G401.6 (cell line): Measurements from ENCODE around the gene SCGN.
A peak's percentile ranks its signal among the peaks of the same experiment; 100 is the strongest.

Experiments used
- FAIRE-seq: peaks from 2 replicates; lab custom pipeline; 2012; peaks lifted over from hg19 to GRCh38; lab: Jason Lieb, UNC

The SCGN gene

DNA sequence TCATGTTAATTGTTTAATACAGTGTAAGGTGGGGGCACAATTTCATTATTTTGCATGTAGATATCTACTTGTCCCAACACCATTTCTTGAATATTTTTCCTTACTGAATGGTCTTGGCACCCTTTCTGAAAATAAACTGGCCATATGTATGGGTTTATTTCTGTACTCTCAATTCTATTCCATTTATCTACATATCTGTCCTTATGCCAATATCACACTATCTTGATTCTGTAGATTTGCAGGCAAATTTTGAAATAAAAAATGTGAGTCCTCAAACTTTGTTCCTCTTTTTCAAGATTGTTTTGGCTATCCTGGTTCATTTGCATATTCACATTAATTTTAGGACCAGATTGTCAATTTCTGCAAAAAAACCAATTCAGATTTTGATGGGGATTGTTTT is 34.8 kb downstream of the SCGN start:
- FAIRE-seq, result no peak

DNA sequence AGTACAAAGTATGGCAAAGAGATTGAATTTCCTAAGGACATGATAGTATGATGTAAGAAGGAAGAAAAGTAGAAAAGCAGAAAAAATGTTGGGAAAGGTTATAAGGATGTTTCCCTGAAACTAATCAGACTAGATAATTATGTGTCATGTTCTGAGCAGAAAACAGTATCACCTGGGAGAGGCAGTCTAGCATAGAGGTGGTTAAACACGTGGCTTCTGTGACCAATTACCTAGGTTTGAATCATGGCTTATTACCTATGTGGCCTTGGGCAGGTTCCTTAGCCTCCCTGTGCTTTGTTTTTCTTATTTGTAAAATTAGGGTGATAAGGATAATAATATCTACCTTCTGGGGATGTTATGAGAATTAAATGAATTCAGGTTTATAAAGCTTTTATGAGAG is 38.0 kb downstream of the SCGN start:
- no peak for FAIRE-seq

DNA sequence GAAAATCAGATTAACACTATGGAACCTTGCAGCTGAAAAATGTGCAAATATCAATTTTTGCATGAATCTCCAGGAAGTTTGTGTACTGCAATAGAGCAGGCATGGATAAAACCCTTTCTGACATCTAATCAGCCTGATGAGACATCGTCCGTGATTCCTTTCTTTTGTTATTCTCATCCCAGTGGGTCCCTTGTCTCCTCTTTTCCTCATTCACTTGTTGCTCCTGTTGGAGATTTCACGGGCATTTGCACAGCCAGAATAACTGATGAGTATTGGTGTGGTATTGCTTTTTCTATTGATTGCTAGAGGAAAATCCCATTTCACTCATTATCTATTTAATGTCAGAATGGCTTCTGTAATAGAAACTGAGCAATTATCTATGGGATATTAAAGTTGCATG is 39.9 kb downstream of the SCGN start:
- FAIRE-seq, result no peak

DNA sequence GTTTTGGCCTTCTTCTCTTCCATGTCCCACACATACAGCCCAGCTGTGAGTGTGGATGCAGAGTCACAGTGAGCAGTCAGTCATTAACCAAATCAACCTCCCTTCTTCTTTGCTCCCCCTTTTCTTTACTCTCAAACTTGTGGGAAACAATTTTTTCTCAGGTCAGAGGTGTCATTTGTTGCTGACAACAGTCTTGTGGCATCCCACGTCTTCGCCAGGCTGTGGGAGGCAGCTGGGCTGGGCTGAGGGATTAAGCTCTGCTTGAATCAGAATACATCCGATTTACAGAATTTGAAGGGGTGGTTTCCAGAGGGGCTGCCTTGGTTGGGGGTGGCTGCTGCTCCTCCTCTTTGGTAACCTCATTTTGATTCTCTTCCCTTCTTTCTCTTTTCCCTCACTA is 40.5 kb downstream of the SCGN start:
- no peak for FAIRE-seq

DNA sequence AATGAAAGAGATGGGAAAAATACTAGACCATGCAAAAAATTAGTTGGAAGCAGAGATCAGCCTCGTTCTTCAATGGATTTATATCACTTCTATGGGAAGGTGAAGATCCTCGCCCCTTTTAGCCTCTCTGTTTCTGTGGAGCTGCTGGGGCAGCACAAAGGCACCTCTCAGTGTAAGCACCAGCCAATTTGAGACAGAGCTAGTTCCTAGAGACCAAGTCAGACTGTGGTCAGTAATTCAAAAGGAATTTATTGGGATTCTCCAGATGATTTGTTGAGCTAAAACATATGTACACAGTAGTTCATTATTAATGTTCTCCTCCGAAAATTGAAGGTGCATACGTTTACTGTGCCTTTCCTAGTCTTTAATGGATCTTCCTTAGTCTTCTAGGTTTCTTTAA is 42.4 kb downstream of the SCGN start:
- FAIRE-seq, result no peak

DNA sequence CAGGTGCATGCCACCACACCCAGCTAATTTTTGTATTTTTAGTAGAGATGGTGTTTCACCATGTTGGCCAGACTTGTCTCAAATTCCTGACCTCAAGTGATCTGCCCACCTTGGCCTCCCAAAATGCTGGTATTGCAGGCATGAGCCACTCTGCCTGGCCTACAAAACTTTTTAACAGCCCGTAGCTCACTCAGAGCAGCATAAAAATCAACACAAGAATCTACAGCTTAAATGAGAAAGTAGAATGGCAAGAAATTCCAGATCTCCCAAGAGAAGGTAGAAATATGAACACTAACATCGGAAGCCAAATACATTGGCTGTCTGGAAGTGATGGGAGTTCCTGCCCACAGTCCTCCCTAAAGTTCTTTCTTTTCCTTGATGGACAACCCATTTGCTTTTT is 43.7 kb downstream of the SCGN start:
- FAIRE-seq, result no peak

DNA sequence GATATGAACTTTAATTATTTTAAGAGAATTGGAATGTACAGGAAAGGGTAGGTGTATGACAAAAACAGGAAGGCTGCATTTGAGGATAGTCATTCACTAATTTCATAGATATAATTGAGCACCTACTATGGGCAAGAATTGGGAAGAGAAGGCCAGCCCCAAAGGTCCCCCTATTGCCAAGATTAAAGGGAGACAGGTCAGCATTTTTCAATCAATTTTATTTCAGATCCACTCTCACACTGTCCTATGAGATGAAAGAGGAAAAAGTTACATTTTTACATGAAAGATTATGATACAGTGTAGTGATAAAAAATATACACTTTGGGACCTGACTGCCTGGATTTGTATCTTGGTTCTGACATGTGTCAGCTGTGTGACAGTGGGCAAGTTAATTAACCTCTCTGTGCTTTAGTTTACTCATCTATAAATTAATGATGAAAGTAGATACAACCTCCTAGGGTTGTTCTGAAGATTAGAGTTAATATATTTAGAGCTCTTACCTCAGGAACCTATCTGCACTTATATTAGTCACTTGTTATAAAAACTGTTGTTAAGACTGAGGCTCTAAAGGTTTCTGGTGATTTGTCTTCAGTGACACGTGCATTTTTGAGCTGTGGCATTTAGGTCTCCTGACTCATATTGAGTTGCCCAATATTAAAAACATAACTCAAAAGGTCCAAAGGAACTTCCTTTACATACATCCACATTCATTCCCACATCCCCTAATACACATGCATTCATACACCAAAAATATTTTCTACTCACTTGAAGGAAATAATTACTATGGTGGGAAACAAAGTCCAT is 45.7 kb downstream of the SCGN start:
- FAIRE-seq, result no peak

DNA sequence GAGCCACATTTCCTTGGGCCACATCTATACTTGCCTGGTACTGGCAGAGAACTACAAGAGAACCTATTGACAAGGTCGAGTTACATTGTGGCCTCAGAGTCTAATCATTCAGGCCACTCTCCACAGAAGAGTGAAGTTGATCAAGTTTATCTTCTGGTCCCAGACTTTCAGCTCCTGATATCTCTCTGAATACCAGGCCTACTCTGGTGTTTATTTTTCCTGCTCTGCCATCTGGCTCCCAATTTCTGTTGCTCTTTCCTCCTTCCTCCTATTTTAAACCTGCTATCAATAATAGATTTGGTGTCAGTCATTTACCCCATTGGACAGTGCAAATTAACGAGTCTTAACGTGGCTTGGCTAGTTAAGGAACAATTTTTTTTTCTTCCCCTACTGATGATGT is 46.6 kb downstream of the SCGN start:
- no peak for FAIRE-seq

DNA sequence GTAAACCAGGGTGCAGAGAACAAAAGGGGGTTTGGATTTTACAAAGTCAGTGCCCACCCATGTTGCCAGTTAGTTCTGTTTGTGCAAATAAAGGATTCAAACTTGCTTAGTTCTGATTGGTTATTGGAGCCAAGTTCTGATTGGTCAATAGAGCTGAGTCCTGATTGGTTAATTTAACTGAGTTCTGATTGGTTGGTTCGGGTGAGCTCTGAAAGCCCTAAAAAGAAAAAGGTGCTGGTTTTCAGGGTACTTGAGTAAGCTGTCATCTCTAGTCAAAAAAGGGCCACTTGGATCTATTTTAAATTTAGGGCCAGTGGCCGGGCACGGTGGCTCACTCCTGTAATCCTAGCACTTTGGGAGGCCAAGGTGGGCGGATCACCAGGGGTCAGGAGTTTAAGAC is 47.6 kb downstream of the SCGN start:
- FAIRE-seq, result no peak

DNA sequence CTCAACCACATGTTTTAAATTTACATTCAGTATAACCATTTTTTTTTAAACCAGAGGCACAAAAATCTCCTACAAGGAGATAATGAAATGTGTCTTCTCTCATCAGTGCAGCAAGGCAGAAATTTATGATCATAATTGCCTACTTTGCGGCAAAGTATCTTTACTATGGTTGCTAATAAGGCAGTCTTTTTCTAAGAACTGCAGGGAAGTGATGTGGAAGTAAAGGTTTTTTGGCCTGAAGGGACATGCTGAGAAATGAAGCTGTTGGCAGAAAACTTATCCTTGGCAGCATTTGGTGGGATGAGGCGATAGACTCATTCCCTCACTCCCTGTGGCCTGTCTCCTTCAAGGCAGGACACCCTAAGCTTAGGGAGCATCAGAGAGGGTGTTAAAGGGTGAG is 48.7 kb downstream of the SCGN start:
- FAIRE-seq, result no peak

DNA sequence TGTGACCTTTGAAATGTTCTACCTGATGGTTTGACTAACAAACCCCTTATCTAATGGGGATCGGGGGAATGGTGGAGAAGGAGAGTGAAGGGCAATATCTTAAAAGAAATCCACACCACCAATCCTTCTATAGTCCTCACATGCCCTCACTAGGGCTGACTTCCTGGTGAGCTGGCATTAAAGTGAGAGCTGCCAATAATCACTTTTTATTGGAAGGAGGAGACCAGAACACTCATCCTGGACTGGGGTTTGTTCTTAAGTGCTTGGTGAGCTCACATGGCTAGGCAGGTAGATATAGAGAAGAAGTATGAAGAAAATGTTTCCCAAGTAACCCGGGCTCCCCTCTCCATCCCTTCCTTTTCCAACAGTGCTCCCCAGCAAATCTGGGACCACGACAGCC is 49.8 kb downstream of the SCGN start:
- no peak for FAIRE-seq

DNA sequence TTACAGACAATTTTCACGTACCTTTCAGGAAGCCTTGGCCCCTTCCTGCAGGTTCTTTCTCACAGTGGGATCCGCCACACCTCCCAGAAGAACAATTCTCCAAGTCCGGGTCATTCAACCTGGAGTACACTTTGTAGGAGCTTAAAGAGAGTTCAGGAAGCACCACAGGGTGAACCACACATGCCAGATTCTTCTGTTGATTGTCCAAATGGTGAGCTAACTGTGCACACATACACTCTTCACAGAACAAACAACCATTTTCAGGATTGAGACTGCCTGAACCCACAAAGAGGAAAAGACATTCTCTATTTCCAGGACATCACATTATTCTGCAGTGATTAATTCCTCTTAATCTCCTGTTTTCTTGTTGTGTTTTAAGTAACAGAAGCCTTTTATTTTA is 51.0 kb downstream of the SCGN start:
- FAIRE-seq, result no peak

DNA sequence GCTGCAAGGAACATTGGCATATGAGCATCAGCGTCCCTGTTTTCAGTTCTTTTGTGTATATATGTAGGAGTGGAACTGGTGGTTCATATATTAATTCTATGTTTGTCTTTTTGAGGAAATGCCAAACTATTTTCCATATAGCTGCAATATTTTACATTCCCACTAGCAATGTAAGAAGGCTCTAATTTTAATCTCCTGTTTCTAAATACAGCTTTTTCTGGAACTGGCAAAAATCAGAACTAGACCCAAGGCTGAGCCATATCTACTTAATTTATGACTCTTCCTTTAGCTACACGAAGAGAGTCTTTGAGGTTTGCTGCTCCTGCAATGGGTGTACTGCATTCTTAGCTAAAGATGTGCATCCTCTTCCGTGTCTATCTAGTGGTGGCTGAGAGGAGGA is 52.0 kb downstream of the SCGN start:
- FAIRE-seq, result no peak

DNA sequence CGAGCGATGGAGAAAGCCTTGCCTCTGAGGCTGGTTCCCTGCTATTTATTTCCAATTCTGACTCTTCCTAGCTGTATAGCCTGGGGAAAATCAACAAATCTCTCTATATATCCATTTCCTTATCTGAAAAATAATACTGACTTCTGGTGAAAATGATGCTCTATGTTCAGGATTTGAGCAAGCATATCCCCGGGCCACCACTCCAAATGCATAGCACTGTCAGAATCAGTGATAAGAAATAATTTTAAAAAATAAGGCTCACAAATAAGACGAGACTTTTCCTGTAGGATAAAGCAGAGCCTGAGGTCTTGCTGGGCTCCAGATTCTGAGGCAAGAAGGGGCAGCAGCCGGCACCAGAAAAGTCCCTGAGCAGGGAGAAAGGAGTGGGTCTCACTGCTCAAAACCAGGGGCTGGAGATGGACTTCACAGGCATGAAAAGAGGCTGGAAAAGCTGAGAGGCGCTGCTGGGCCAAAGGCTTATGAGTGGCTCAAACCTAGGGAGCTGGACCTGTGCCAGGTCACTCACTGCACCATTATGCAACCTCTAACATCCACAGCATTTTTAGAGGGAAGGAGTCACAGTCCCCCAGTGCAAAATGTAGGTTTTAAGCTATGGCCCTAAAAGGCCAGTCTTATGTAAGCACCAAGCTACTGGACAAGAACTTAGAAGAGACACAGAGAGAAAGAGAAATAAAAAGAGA is 54.4 kb downstream of the SCGN start:
- no peak for FAIRE-seq

DNA sequence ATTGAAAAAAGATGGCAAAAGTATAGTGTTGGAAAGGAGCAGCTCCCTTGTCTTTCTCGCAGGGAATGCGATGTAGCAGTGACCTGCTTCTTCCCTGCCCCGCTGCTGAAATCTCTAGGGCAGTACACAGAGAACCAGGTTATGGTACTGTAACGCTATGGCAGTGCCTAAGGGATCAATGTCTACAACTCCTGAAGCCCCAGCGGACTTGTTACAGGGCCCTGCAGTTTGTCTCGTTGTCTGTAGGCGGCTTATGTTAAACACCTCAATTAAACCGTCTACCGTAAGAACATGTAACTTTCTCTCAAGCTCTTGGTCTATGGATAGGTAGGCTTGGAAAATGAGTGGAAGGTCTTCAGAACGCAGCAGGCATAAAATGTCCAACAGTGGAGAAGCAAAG is 57.7 kb downstream of the SCGN start:
- no peak for FAIRE-seq

DNA sequence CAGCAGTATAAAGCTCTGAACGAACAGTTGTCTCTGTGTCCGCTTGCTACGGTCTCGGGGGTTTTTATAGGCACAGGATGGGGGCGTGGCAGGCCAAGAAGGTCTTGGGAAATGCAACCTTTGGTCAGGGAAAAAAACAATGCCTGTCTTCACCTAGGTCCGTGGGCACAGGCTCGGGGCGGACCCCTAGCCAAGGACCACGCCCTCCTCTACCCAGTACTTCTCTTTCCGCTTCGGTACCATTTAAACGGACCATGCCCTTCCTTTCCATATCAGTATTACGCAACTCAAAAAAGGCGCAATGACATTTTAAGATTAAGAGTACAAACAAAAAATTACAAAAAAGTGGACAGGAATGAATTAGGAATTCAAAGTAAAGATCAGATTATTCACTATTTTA is 58.3 kb downstream of the SCGN start:
- no peak for FAIRE-seq

DNA sequence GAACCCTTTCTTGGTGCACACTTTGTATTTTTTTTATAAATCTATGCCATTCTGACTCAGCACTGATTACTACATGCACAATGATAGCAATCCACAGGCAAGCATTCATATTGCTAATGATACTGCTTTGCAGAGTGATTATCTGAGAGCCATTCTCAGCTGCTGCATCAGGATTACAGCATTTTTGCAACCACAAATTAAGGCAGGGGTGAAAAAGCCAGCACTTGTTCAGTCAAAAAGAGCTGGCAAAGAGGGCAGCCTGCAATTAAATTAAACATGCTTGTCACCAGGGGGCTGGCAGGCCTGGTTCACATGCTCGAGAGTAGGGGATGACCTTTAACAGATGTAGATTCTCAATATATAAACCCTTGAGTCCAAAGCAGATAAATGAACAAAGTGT is 61.8 kb downstream of the SCGN start:
- FAIRE-seq, result no peak

DNA sequence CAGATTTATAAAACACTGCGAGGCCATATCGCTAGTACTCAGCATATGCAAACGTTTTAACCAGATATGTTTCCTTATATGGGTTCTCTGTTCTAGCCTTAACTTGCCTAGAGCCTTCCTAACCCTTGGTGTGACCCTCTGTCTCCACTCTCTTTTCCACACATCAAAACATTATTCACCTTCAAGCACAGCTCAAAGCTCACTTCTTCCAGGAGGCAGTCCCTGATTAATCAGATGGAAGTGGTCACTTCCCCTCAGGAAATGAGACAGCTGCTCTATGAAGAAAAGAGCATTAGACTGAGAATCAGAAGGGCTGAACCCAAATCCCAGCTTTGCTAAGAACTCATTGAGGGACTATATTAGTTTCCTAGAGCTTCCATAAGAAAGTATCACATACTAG is 62.8 kb downstream of the SCGN start:
- FAIRE-seq, result no peak

DNA sequence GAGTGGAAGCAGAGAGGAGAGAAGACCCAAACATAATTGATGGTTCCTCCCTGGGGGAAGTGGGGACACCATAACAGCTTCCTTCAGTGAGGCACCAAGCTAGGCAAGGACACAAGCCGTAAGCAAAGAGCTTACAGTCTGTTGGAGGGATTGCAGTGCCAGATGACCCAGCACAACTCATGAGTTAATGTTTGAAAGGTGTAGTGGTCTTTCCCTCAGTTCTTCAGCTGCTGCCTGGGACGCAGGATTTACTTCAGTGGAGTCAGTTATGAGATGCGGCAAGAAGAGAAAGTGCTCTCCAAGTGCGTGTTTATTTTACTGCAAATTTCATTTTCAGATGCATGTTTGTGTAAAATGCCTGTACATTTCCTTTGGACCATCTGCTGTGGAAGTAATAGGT is 63.8 kb downstream of the SCGN start:
- FAIRE-seq, result no peak

DNA sequence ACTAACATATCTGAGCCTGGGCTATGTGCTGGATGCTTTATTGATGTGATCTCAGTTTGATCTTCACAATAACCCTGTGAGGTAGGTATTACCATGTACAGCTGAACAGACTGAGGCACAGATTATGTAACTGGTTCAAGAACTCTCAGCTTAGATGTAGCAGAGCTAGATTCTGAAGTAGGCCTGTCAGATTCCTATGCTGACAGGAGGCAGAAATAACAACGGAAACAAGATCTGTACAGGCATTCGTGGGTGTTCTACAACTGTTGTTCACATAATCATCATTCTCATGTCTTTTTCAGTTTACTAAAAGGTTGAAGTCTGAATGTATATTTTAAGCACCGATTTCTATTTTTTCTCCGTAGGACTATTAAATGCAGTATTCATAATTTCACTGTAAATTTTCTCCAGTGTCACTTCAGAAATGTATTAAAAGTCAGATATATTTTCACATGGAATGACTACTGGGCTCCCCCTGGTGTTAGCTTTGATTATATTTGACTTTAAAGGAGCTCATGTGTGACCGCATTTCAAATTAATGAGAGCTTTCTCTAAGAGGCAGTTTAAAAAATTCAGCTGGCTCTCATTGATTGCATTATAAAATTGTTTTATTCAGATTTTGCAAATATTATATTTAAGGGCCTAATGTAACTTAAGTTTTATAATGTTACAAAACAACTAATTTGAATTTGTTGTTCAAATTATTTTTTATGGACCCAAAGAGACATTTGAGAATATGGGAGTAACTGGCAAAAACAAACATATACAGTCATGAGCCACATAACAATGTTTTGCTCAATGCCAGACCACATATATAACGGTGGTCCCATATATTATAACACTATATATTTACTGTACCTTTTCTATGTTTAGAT is 66.1 kb downstream of the SCGN start:
- peak; percentile 71 for FAIRE-seq

DNA sequence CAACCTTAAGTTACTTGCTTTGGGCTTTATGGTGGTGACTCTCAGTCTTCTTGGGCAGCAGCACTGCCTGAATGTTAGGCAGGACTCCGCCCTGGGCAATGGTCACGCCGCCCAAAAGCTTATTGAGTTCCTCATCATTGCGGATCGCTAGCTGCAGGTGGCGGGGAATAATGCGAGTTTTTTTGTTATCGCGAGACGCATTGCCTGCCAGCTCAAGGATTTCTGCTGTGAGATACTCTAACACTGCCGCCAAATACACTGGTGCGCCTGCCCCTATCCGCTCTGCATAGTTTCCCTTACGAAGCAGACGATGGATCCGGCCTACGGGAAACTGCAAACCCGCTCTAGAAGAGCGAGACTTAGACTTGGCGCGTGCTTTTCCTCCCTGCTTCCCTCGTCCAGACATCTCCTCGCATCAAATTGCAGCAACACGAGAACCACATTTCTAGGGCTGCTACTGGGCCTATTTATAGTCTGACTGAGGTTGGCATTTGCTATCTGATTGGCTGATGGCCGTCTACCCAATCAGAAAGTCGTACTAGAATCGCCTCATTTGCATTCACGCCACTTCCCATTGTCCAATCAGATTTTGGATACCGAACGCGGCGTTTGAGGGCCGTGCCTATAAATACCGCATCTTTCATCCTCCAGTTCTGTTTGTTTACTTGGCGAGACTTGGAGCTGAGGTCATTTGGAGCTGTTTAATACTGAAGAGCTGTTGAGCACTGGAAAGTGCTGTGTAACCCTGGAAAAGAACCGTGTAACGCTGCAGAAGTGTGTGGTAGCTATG is 74.3 kb downstream of the SCGN start:
- FAIRE-seq, result no peak

DNA sequence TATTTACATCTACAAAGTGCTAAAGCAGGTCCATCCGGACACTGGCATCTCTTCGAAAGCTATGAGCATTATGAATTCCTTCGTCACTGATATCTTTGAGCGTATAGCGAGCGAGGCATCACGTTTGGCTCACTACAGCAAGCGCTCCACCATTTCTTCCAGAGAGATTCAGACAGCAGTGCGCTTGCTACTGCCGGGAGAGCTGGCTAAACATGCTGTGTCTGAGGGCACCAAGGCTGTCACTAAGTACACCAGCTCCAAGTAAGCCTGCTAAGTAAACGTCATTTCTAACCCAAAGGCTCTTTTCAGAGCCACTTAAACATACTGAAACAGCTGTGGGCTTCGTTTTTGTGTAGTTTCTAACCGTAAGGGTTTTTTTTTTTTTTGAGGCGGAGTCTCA is 75.0 kb downstream of the SCGN start:
- no peak for FAIRE-seq
